DMS79 treated with DMSO at 0.1 percent for 48 hours (cell line): Measurements from ENCODE around the gene GRB2.
"Not testable (repeated sequence)": the region's sequence is repeated elsewhere in the genome, so short reads cannot be mapped to it uniquely, and the experiment has no call there.

Experiments
- DNase-seq: peaks from one replicate; lab custom pipeline; 2025; lab: John Stamatoyannopoulos, UW

GRB2 gene

GRCh38 chr17:75386430-75386829 lies 19.0 kb downstream of the GRB2 start:
- no peak for DNase-seq

- DNase-seq: no peak
Observed at GRCh38 chr17:75384751-75385150, 20.7 kb downstream of the GRB2 start.

- no peak for DNase-seq
Observed at GRCh38 chr17:75383842-75384195, 21.7 kb downstream of the GRB2 start.

DNA sequence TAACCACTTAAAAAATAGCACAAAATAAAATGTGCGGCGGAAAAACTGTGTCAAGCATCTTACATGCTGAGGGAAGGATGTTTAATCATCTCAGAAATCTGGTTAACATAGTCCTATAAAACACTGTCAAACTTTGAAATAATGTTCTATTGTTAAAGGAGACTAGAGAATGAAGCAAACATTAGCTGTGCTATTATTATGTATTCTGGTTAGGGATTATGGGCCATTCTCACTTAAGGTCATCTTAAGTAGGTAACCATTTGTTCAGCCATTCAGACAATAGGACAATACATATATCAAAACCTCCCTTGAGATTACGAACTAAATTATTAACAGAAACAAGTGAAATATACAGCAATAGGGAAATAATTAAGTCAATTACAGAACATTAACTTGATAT lies 24.7 kb downstream of the GRB2 start:
- no peak for DNase-seq

DNA sequence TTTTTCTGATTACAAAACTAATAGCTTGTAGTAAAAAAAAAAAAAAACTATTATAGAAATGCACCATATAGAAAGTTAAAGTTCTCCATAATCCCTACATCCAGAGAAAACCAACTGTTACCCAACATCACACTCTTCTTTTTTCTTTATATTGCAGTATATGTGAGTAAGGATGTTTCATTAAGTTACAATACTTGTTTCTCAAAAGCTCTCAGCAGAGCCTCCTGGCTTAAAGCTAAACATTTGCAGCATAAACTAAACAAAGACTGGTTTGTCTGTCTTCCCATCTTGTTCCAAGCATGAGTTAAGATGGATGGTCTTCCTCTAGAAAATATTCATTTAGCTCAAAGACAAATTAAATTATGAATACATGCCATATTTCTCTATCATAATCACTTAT lies 25.2 kb downstream of the GRB2 start:
- no peak for DNase-seq

- DNase-seq: not testable (repeated sequence)
Observed at GRCh38 chr17:75379426-75379825, 26.1 kb downstream of the GRB2 start.

- no peak for DNase-seq
Observed at GRCh38 chr17:75373280-75373679, 32.2 kb downstream of the GRB2 start.

- DNase-seq: no peak
Observed at GRCh38 chr17:75371981-75372380, 33.5 kb downstream of the GRB2 start.

- no peak for DNase-seq
Observed at GRCh38 chr17:75371339-75371738, 34.1 kb downstream of the GRB2 start.

GRCh38 chr17:75370286-75370915 lies 35.1 kb downstream of the GRB2 start:
- no peak for DNase-seq

DNA sequence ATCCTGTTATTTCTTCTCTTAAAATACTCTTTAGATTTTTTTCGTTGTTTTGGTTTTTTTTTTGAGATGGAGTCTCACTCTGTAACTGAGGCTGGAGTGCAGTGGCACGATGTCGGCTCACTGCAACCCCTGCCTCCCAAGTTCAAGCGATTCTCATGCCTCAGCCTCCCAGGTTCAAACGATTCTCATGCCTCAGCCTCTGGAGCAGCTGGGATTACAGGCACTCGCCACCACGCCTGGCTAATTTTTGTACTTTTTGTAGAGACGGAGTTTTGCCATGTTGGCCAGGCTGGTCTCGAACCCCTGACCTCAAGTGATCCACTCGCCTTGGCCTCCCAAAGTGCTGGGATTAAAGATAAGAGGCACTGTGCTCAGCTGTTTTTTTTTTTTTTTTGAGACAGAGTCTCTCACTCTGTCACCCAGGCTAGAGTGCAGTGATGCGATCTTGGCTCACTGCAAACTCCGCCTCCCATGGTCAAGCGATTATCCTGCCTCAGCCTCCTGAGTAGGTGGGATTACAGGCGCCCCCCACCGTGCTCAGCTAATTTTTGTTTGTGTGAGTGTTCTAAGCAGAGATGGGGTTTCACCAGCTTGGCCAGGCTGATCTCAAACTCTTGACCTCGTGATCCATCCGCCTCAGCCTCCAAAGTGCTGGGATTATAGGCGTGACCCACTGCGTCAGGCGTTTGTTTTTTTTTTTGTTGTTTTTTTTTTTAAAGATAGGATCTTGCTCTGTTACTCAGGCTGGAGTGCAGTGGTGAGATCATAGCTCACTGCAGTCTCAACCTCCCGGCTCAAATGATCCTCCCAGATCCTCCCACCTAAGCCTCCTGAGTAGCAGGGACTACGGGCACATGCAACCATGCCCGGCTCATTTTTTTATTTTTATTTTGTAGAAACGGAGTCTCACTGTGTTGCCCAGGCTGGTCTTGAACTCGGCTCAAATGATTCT lies 37.4 kb downstream of the GRB2 start:
- not testable (repeated sequence) for DNase-seq

- DNase-seq: no peak
Observed at GRCh38 chr17:75367312-75367711, 38.2 kb downstream of the GRB2 start.

GRCh38 chr17:75366432-75366831 lies 39.0 kb downstream of the GRB2 start:
- DNase-seq: no peak

- DNase-seq: no peak
Observed at GRCh38 chr17:75365931-75366275, 39.6 kb downstream of the GRB2 start.

DNA sequence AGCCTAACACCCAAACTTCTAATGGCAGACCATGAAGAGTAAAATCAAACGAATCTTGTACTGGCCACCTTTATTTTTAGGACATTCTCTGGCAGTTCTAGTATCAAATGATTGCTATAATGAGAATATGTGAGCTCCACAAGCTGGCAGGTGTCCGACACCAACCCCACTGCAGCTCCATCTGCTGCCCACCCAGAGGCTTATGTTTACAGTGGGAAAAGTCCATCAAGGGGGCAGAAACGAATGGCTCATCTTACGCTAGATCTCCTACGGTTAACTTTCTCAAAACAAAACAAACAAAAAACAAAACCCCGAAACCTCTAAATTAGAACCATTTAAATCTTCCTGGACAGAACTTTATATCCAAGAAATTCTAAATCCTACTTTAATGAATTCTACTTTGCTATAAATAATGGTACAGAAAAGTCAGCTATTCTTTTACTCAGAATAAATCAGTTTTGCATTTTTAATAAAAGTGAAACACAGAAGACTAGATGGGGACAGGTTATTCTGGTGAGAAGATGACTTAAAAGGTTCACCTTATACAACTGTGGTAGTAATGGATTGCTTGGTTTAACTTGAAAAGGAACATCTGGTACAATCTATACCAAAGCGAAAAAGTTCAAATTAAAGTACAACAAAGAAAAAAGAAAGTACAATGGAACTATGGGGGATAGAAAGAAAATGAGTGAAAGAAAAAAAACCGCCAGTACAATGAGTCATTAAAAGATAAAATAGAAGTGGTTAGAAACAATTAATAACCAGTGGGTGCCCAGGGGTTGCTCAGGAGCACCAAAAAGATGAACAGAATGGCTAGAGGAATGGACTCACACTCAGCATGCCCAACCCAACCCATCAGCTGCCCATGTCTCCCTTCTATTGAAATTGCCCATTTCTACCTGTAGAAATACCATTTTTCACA lies 40.2 kb downstream of the GRB2 start:
- DNase-seq: no peak

DNA sequence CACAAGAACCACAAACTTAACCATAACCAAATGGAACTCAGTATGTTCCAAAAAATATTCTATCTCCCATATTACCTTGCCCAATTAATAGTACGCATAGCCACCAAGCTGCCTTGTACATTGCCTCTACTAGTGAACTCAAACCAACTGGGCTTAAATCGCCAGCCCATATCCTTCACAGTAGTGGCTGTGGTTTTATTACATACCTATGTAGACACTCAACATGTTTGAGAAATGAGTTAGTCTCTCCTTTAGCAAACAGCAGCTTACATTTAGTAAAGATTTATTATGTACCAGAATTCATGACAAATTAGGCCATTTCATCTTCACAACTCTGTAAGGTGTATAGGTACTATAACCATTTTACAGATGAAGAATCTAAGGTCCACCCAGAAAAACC lies 41.4 kb downstream of the GRB2 start:
- no peak for DNase-seq

- DNase-seq: no peak
Observed at GRCh38 chr17:75361996-75362395, 43.5 kb downstream of the GRB2 start.

DNA sequence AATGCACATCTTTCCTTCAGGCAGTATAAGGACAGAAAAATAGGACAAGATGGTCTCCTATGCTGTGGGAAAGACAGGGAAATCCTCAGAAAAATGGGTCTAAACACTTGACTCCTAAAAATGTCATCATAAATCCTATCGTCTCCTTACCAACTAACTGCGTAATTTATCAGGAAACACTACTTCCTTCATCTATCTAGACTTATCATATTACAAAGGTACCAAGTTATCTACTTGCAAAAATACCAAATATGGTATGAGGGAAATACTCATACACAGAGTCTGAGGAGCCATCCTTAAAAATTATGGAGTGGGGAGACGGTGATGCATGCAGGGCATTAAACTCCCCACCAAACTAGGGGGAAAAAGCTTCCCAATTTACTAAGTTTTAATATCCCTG lies 44.1 kb downstream of the GRB2 start:
- no peak for DNase-seq

GRCh38 chr17:75356260-75356937 lies 49.1 kb downstream of the GRB2 start:
- DNase-seq: no peak

DNA sequence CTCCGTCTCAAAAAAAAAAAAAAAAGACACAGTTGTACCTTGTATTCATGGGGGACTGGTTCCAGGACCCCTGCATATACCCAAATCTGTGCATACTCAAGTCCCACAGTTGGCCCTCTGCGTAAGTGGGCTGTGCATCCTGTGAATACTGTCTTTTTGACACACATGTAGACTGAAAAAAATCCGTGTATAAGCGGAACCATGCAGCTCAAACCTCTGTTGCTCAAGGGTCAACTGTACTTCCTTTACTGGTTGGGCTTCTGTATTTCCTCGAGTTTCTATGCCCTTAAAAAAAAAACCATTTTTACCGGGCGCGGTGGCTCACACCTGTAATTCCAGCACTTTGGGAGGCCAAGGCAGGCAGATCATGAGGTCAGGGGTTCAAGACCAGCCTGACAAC lies 52.3 kb downstream of the GRB2 start:
- no peak for DNase-seq

DNA sequence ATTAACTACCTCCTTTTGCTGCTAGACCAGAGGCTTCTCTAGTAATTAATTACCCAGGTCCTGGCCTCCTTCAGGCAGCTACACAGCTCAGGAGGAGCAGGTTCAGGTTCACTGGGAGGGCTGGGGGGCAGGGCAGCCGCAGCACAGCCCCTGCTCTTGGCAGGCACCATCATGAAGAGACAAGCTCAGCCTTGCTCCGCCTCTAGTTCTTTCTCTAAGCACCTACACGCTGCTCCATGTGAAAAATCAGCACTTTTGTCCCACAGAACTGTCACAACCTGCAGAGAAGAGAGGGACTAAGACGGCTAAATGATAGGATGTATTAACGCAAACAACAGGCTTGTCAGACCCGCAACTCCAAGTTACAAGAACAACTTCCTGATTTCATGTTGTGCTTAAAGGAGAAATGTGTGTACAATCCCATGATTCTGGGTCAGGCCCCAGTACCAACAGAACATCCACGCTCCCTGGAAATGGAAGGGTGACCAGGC lies 53.4 kb downstream of the GRB2 start:
- DNase-seq: peak; percentile 74

- no peak for DNase-seq
Observed at GRCh38 chr17:75350706-75351105, 54.8 kb downstream of the GRB2 start.
